Measurements from ENCODE around the gene PRICKLE1.

PRICKLE1 gene

DNA sequence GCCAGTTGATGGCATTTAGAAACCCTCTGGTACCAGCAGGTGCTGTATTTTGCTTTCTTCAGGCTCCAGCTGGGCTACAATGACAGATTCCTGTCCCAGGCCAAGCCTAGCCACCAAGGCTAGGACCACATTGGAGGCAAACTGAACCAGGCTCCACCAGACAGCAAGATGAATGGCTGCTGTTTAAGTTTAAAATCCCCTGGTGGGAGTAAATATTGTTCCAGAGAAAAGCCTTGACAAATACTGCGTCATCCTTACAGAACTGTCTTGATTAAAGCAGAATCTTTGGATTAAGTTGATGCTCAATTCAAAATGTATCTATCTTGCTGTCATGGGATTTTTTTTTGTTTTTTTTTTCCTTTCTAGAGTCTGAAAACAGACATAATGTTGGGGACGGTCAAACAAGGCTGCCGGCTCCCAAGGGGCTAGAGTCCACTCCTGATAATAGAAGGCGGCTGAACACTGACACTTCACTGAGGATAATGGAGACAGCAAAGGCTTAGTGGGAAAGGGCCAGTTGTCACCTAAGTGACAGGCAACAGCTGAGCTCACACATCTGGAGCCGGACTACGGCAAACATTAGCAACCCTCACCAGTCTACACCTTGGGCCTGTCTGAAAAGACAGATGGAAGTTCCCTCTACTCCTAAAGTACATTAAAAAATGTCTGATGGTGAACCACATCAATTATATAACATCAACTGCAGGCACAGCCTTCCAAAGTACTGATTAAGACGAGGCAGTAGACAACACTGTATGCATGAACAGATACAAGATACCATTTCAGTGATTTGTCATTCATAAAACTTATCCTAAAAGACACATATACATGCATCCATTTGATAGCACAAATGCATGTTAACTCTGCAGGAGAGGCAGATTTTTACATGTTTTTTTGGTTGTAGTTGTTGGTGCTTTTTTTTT, 1.7 kb downstream of the PRICKLE1 start:
- H3K9ac ChIP-seq (ENCODE audit: low read depth, low read length): no peak overlapping the region
- no peaks in the 10 kb centered on the region for H3K36me3 ChIP-seq (ENCODE audit: insufficient read depth, low read depth, low read length)
- no peak overlapping the region for H3K27ac ChIP-seq (ENCODE audit: low read length)
- H3K4me1 ChIP-seq (ENCODE audit: insufficient read depth, low read length): peaks cover 6% of the 10 kb centered on the region
- H3K27me3 ChIP-seq (ENCODE audit: insufficient read depth, low read length): peaks cover 46% of the 10 kb centered on the region
- no peaks in the 10 kb centered on the region for H3K9me3 ChIP-seq (ENCODE audit: insufficient read depth, low read depth, low read length)
- peak overlapping the region; percentile 78; the same call in 1 of the 2 replicates for H3K4me3 ChIP-seq (ENCODE audit: low read length)

DNA sequence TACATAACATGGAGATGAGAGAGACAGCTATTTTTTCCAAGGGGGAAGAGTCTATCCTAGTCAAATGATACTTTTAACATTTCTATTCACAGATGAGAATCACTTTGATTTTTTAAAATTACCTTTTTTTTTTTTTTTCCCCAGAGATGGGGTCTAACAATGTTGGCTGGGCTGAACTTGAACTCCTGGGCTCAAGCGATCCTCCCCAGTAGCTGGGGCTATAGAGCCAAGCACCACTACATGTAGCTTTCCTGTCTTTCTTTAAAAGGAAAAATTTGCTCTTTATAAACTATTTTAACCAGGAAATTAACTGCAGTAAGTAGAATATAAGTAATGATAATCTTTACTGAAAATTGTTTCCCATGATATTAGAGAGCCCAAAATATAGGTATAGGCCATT, 3.3 kb downstream of the PRICKLE1 start:
- Histone ChIP-seq H3K4me3 (ENCODE audit: low read length) (no peak overlapping the region), H3K9ac (ENCODE audit: low read depth, low read length) (no peak overlapping the region), H3K27me3 (ENCODE audit: insufficient read depth, low read length) (peaks cover 42% of the 10 kb centered on the region), H3K36me3 (ENCODE audit: insufficient read depth, low read depth, low read length) (no peaks in the 10 kb centered on the region), H3K27ac (ENCODE audit: low read length) (no peak overlapping the region), H3K9me3 (ENCODE audit: insufficient read depth, low read depth, low read length) (no peaks in the 10 kb centered on the region), H3K4me1 (ENCODE audit: insufficient read depth, low read length) (peaks cover 6% of the 10 kb centered on the region)

DNA sequence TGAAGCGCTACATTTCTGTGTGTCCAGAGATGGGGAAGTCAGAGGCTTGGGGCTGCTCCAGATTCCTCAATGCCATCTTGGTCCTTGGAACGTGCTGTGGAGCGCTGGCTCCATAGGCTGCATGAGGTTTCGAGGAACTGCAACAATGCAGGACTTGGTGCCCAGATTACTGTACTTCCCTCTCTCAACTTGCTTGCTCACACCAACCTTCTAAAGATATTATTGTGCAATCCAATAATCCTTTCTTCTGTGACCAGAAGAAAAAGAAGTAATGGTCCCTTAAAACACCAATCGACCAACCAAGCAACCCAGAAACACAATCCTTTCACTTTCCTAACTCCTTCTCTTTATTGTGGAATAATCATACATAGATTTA, 3.7 kb downstream of the PRICKLE1 start:
- H3K9ac ChIP-seq (ENCODE audit: low read depth, low read length): no peak overlapping the region
- H3K36me3 ChIP-seq (ENCODE audit: insufficient read depth, low read depth, low read length): no peaks in the 10 kb centered on the region
- no peak overlapping the region for H3K4me3 ChIP-seq (ENCODE audit: low read length)
- no peaks in the 10 kb centered on the region for H3K9me3 ChIP-seq (ENCODE audit: insufficient read depth, low read depth, low read length)
- peaks cover 6% of the 10 kb centered on the region for H3K4me1 ChIP-seq (ENCODE audit: insufficient read depth, low read length)
- no peak overlapping the region for H3K27ac ChIP-seq (ENCODE audit: low read length)
- H3K27me3 ChIP-seq (ENCODE audit: insufficient read depth, low read length): peaks cover 37% of the 10 kb centered on the region

DNA sequence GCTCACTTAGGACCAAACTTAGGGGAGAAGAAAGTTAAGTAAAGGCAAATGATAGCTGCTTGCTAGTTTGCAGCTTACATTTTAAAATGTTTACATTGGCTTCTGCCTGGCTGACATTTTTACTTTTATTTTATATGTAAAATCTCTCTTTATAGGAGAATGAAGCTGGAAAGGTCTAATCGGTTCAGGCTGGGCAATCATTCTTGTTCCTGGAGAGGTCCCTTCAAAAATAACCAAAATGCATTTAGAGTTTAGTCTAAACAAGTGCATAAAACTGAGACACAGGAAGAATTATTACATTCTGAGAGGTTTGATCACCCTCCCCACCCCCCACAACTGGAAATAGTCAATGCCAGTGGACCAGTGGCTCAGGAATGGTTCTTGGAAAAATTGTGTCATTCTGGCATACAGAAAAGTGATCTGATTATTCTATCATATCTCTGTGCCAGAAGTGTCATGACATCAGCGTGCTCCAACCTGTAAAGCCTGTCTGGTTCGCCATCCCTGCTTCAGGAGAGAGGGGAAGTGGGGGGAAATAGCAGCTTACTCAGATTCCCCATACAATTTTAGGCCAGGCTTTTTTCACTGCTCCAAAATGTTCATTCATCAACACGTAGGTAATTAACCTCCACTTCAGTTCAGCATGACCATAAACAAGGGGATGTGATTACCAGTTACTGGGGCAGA, 4.2 kb downstream of the PRICKLE1 start:
- Histone ChIP-seq H3K27ac (ENCODE audit: low read length) (no peak overlapping the region), H3K36me3 (ENCODE audit: insufficient read depth, low read depth, low read length) (no peaks in the 10 kb centered on the region), H3K9me3 (ENCODE audit: insufficient read depth, low read depth, low read length) (no peaks in the 10 kb centered on the region), H3K4me1 (ENCODE audit: insufficient read depth, low read length) (peaks cover 6% of the 10 kb centered on the region), H3K27me3 (ENCODE audit: insufficient read depth, low read length) (peaks cover 32% of the 10 kb centered on the region), H3K4me3 (ENCODE audit: low read length) (no peak overlapping the region), H3K9ac (ENCODE audit: low read depth, low read length) (no peak overlapping the region)

DNA sequence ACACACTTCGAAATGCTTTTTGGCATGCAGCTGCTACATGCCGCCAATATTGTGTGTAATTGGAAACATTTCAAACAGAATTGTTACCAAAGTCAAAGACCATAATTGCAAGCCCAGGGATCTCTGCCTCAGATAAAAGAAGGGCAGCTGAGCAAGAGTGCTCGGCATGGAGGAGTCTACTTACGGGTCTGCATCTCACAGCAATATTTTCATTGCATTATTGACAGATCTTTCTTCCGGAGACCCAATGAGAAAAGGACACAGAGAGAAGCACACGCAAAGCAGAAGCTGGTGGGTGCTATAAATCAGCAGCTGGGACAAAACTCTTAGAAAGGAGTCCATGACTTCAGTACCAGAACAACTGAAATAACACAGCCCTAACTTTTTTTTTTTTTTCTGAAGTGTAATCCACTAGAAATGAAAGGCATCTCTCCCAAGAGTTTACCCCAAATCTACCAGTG, 4.9 kb downstream of the PRICKLE1 start:
- Histone ChIP-seq H3K4me3 (ENCODE audit: low read length) (no peak overlapping the region), H3K4me1 (ENCODE audit: insufficient read depth, low read length) (peaks cover 6% of the 10 kb centered on the region), H3K27me3 (ENCODE audit: insufficient read depth, low read length) (peaks cover 26% of the 10 kb centered on the region), H3K27ac (ENCODE audit: low read length) (no peak overlapping the region), H3K36me3 (ENCODE audit: insufficient read depth, low read depth, low read length) (no peaks in the 10 kb centered on the region), H3K9ac (ENCODE audit: low read depth, low read length) (no peak overlapping the region), H3K9me3 (ENCODE audit: insufficient read depth, low read depth, low read length) (no peaks in the 10 kb centered on the region)

DNA sequence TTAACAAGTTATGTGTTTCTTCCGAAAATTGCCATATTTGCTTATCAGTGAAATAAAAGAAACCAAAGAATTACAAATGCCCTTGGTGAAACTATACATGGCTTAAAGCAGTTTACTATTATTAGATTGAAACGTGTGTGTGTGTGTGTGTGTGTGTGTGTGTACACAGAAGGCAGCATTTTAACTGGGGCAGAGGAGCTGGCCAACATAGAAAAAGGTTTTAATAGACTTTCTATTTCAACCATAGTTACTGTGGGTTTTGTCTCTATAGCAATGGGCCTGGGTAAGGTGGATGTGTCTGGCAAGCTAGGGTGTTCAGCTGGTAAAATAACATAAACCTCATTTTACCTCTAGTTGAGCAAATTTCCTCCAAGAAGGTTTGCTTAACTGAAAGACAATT, 6.5 kb downstream of the PRICKLE1 start:
- Histone ChIP-seq H3K9me3 (ENCODE audit: insufficient read depth, low read depth, low read length) (no peaks in the 10 kb centered on the region), H3K4me3 (ENCODE audit: low read length) (no peak overlapping the region), H3K27me3 (ENCODE audit: insufficient read depth, low read length) (peaks cover 11% of the 10 kb centered on the region), H3K4me1 (ENCODE audit: insufficient read depth, low read length) (peaks cover 6% of the 10 kb centered on the region), H3K9ac (ENCODE audit: low read depth, low read length) (no peak overlapping the region), H3K27ac (ENCODE audit: low read length) (no peak overlapping the region), H3K36me3 (ENCODE audit: insufficient read depth, low read depth, low read length) (no peaks in the 10 kb centered on the region)

DNA sequence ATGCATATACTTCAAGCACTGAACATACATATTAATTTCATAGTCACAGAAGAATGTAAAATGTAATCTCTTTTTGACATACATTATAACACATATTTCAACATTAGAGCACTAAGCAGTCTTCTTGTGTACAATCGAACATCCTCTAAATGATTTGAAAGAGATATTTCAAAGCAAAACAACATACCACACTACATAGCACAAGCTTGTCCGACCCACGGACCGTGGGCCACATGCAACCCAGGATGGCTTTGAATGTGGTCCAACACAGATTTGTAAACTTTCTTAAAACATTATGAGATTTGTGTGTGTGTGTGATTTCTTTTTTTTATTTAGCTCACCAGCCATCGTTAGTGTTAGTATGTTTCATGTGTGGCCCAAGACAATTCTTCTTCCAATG, 7.0 kb downstream of the PRICKLE1 start:
- Histone ChIP-seq H3K27ac (ENCODE audit: low read length) (no peak overlapping the region), H3K27me3 (ENCODE audit: insufficient read depth, low read length) (peaks cover 6% of the 10 kb centered on the region), H3K9ac (ENCODE audit: low read depth, low read length) (no peak overlapping the region), H3K4me1 (ENCODE audit: insufficient read depth, low read length) (peaks cover 4% of the 10 kb centered on the region), H3K4me3 (ENCODE audit: low read length) (no peak overlapping the region), H3K36me3 (ENCODE audit: insufficient read depth, low read depth, low read length) (no peaks in the 10 kb centered on the region), H3K9me3 (ENCODE audit: insufficient read depth, low read depth, low read length) (no peaks in the 10 kb centered on the region)

DNA sequence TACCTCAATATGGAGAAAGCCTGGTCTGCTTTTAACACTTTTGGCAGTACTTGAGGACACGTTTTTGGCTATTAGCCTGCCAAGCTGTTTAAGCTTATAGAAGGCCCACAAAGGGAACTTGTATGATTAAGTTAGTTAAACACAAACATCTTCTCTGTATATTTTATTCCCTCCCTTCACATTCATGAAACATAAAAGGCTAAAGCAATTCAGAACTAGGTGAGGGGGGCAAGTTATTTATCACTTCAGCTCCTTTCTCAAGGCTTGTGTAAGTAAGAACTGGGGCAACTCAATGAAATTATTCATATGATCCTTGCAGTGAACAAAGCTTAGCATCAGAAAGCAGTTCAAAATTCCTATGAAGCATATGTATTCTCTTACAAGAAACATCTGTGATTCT, 7.5 kb downstream of the PRICKLE1 start:
- Histone ChIP-seq H3K36me3 (ENCODE audit: insufficient read depth, low read depth, low read length) (no peaks in the 10 kb centered on the region), H3K9me3 (ENCODE audit: insufficient read depth, low read depth, low read length) (no peaks in the 10 kb centered on the region), H3K27ac (ENCODE audit: low read length) (no peak overlapping the region), H3K4me1 (ENCODE audit: insufficient read depth, low read length) (no peaks in the 10 kb centered on the region), H3K27me3 (ENCODE audit: insufficient read depth, low read length) (peaks cover 1% of the 10 kb centered on the region), H3K9ac (ENCODE audit: low read depth, low read length) (no peak overlapping the region), H3K4me3 (ENCODE audit: low read length) (no peak overlapping the region)

DNA sequence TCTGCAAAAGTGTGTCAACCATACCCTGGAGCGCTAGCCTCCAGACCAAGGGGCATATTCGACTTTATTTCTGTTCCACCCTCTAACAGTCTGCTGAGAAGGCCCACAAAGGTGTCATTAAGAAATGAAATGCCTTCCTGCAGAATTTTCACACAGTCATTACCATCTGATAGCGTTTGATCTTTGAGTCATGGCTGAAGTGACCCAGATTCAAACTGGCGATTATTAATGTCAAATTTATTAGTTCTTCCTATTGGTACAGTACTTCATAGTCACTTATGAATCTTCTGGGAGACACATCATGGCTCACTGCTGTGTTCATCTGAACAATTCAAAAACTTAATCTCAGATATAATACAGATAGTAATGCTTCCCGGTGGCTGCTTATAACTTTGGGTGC, 13.2 kb downstream of the PRICKLE1 start:
- Histone ChIP-seq H3K27me3 (ENCODE audit: insufficient read depth, low read length) (no peaks in the 10 kb centered on the region), H3K9ac (ENCODE audit: low read depth, low read length) (no peak overlapping the region), H3K9me3 (ENCODE audit: insufficient read depth, low read depth, low read length) (no peaks in the 10 kb centered on the region), H3K27ac (ENCODE audit: low read length) (no peak overlapping the region), H3K4me3 (ENCODE audit: low read length) (no peak overlapping the region), H3K4me1 (ENCODE audit: insufficient read depth, low read length) (no peaks in the 10 kb centered on the region), H3K36me3 (ENCODE audit: insufficient read depth, low read depth, low read length) (no peaks in the 10 kb centered on the region)

DNA sequence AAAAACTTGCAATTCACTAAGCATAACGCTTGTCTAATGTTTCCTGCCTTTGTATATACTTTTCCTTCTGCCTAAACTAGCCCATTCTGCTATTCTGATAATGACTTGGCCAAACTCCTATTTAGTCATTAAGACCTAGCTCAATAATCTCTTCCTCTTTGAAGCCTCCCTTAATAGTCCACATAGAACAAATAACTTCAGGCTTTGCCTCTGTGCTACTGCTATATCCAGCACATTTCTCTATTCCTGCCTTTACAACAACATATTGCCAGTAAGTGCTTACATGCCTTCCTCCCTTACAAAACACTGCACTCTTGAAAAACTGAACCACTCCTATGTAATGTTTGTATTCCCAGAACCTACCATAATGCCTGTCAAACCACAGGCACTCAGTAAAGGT, 13.8 kb downstream of the PRICKLE1 start:
- Histone ChIP-seq H3K27me3 (ENCODE audit: insufficient read depth, low read length) (no peaks in the 10 kb centered on the region), H3K27ac (ENCODE audit: low read length) (no peak overlapping the region), H3K9me3 (ENCODE audit: insufficient read depth, low read depth, low read length) (no peaks in the 10 kb centered on the region), H3K36me3 (ENCODE audit: insufficient read depth, low read depth, low read length) (no peaks in the 10 kb centered on the region), H3K4me1 (ENCODE audit: insufficient read depth, low read length) (no peaks in the 10 kb centered on the region), H3K9ac (ENCODE audit: low read depth, low read length) (no peak overlapping the region), H3K4me3 (ENCODE audit: low read length) (no peak overlapping the region)

DNA sequence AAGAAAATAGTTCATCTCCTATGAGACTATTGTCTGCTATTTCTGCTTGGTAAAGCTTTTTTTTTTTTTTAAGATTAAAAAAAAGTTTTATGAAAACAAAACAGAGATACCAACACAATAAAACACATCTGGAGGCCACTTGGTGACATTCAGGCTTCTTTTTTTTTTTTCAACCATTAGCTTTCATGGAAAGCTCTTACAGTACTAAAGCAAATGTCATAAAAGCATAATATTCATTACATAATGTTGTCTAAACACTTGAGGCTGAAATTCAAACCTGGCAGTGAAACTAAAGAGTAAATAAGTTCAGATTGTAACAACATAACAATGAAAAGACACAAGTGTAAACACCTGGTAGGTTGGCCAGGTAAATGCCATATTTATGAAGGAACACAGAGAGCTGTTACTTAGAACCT, 14.7 kb downstream of the PRICKLE1 start:
- Histone ChIP-seq H3K9me3 (ENCODE audit: insufficient read depth, low read depth, low read length) (no peaks in the 10 kb centered on the region), H3K36me3 (ENCODE audit: insufficient read depth, low read depth, low read length) (no peaks in the 10 kb centered on the region), H3K4me1 (ENCODE audit: insufficient read depth, low read length) (no peaks in the 10 kb centered on the region), H3K27ac (ENCODE audit: low read length) (no peak overlapping the region), H3K9ac (ENCODE audit: low read depth, low read length) (no peak overlapping the region), H3K27me3 (ENCODE audit: insufficient read depth, low read length) (no peaks in the 10 kb centered on the region), H3K4me3 (ENCODE audit: low read length) (no peak overlapping the region)
